LHCN-M2 (cell line): ENCODE results near the gene CYTH1. TPM values are rescaled to one million over a fixed set of nuclear protein-coding genes. Genes with fewer than 3 reads are reported as not detected.
"Not testable (repeated sequence)": the region's sequence is repeated elsewhere in the genome, so short reads cannot be mapped to it uniquely, and the experiment has no call there.

ENCODE experiments used
- DNase-seq: peaks from one replicate; pipeline ENCODE4 v3.0.0-alpha.2; 2012; ENCODE audit warnings: low read depth
- total RNA-seq: library from RNA; depleted of rRNA; stranded (reverse); fragments of >200 nt; gene quantifications from 2 replicates; pipeline ENCODE4 v1.2.3, GENCODE V29; 2014

Gene CYTH1
- total RNA-seq, 1 experiment from 2014 or later: 26.1 TPM

GRCh38 chr17:78763561-78763960 is 18.5 kb downstream of the CYTH1 start:
- no peak for DNase-seq

- no peak for DNase-seq
Observed at GRCh38 chr17:78761789-78762406, 20.2 kb downstream of the CYTH1 start.

- no peak for DNase-seq
Observed at GRCh38 chr17:78759969-78760352, 22.1 kb downstream of the CYTH1 start.

- DNase-seq: peak; percentile 80
Observed at GRCh38 chr17:78759203-78759968, 22.7 kb downstream of the CYTH1 start.

- DNase-seq: no peak
Observed at GRCh38 chr17:78753316-78754250, 28.5 kb downstream of the CYTH1 start.

GRCh38 chr17:78751447-78752161 is 30.5 kb downstream of the CYTH1 start:
- DNase-seq: no peak

- not testable (repeated sequence) for DNase-seq
Observed at GRCh38 chr17:78751000-78751399, 31.1 kb downstream of the CYTH1 start.

- peak; percentile 85 for DNase-seq
Observed at GRCh38 chr17:78748730-78749317, 33.2 kb downstream of the CYTH1 start.

- DNase-seq: peak; percentile 41
Observed at GRCh38 chr17:78748048-78748729, 33.9 kb downstream of the CYTH1 start.

- DNase-seq: peak; percentile 31
Observed at GRCh38 chr17:78747488-78747887, 34.6 kb downstream of the CYTH1 start.

- DNase-seq: no peak
Observed at GRCh38 chr17:78746949-78747269, 35.2 kb downstream of the CYTH1 start.

- no peak for DNase-seq
Observed at GRCh38 chr17:78746263-78746948, 35.7 kb downstream of the CYTH1 start.

GRCh38 chr17:78745407-78746088 is 36.5 kb downstream of the CYTH1 start:
- DNase-seq: no peak

GRCh38 chr17:78742901-78743300 is 39.2 kb downstream of the CYTH1 start:
- no peak for DNase-seq

- DNase-seq: no peak
Observed at GRCh38 chr17:78741644-78742284, 40.3 kb downstream of the CYTH1 start.

- no peak for DNase-seq
Observed at GRCh38 chr17:78739331-78739931, 42.6 kb downstream of the CYTH1 start.

GRCh38 chr17:78738698-78739097 is 43.4 kb downstream of the CYTH1 start:
- no peak for DNase-seq

GRCh38 chr17:78738278-78738677 is 43.8 kb downstream of the CYTH1 start:
- DNase-seq: no peak
